Activated naive CD4-positive, alpha-beta T cell treated with anti-CD3 and anti-CD28 coated beads, Interleukin-2, amount 50 U/mL, for 24 hours (primary cell): ENCODE measurements around the gene GRK5.

ENCODE experiments used
- H3K27ac Mint-ChIP-seq: one replicate; pipeline ENCODE4 v1.8.0; 2021; ENCODE audit warnings: mild to moderate bottlenecking, mixed read lengths
- H3K27me3 Mint-ChIP-seq: one replicate; pipeline ENCODE4 v1.8.0; 2021; ENCODE audit warnings: mixed read lengths
- H3K36me3 Mint-ChIP-seq: one replicate; pipeline ENCODE4 v1.8.0; 2021; ENCODE audit warnings: mixed read lengths
- H3K4me1 Mint-ChIP-seq: one replicate; pipeline ENCODE4 v1.8.0; 2021; ENCODE audit warnings: mixed read lengths
- H3K4me3 Mint-ChIP-seq: one replicate; pipeline ENCODE4 v1.8.0; 2021; ENCODE audit warnings: mild to moderate bottlenecking, mixed read lengths
- H3K9me3 Mint-ChIP-seq: one replicate; pipeline ENCODE4 v1.8.0; 2021; ENCODE audit warnings: mixed read lengths

GRK5 gene

DNA sequence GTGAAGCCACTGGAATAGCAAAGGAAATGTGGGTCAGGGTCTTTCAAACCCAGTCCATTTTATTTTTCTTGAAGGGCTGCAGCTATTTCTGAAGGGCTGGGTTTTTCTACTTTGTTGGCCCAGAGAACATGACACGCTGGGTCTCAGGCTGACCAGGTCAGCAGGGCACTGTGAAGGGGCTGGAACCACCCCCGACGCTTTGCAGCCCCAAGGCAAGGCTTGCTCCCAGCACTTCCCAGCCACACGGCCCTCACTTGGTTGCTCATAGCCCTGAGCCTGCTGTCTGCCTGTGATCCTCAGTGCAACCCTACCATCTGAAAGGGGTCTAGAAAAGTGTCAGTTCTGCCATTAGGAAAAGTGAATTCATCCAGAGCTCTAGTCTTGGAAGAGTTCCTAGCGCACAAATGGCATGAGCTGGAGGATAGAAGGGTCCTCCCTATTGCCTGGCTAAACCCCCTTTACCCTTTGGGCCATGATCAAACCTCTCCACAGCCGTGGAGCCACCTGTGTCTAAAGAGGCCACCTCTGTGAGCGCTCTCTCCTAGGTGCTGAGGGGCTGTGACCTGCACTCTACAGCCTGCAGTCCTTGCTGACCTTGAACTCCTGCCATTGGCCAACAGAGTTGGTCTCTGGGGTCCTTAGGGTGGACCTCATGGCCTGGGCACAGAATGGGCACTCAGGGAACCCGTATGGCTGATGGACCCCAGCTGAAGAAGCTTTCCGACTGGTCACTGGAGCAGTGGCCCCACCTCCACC, 203.2 kb downstream of the GRK5 start:
- no peak overlapping the region for H3K4me3 Mint-ChIP-seq

GRCh38 chr10:119412244-119413092, 205.1 kb downstream of the GRK5 start:
- Mint-ChIP-seq H3K36me3 (no peaks in the 10 kb centered on the region), H3K4me1 (no peaks in the 10 kb centered on the region), H3K4me3 (no peak overlapping the region), H3K27me3 (no peaks in the 10 kb centered on the region), H3K9me3 (no peaks in the 10 kb centered on the region), H3K27ac (no peak overlapping the region)

More for the DNA sequence above, 203.2 kb downstream of the GRK5 start:
- H3K27ac Mint-ChIP-seq = no peak overlapping the region
- H3K4me1 Mint-ChIP-seq = no peaks in the 10 kb centered on the region
- H3K27me3 Mint-ChIP-seq = no peaks in the 10 kb centered on the region
- H3K9me3 Mint-ChIP-seq = no peaks in the 10 kb centered on the region
- H3K36me3 Mint-ChIP-seq = no peaks in the 10 kb centered on the region

DNA sequence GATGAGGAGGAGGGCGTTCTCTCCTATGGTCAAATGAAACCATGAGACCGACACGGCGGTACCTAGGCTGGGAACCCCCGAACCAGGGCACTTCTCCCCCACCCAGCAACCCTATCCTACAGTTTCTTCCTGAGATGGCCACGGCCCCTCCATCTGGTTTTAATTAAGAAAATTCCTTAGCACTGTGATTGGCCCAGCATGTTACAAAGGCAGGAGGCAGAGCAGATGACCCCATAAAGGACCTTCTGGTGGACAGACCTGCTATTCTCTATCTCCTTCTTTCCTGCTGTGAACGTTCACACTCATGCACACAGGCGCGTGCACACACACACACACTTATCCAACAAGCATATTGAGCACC, 205.7 kb downstream of the GRK5 start:
- Mint-ChIP-seq H3K36me3 (no peaks in the 10 kb centered on the region), H3K9me3 (no peaks in the 10 kb centered on the region), H3K27ac (no peak overlapping the region), H3K4me3 (no peak overlapping the region), H3K27me3 (no peaks in the 10 kb centered on the region), H3K4me1 (no peaks in the 10 kb centered on the region)

DNA sequence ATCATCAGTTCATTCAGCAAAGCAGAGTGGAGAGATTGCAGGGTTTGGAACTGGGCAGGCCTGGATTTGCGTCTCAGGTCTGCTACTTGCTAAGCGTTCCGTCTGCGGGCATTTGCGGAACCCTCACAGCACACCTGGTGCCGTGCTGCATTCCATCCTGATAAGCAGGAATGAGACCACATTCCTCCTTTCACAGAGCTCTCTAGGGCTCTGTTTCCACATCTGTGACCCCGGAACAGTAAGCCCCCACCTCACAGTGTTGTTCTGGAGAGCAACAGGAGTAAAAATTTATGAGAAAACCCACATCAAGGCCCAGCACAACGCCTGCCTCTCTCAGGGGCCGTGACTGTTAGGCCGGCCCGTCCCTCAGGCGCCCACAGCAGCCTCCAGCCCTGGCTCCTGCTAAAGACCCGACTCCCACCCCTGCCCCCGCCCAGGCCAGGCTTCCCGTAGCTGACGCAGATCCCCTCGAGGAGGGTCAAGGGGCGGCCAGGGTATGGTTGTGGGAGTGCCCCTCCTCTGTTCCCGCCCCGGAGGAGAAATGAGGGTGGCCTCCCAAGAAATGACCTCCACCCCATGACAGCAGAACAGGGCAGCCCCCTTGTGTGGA, 206.2 kb downstream of the GRK5 start:
- Mint-ChIP-seq H3K4me3 (no peak overlapping the region), H3K27me3 (no peaks in the 10 kb centered on the region), H3K4me1 (no peaks in the 10 kb centered on the region), H3K36me3 (no peaks in the 10 kb centered on the region), H3K9me3 (no peaks in the 10 kb centered on the region), H3K27ac (no peak overlapping the region)

GRCh38 chr10:119414081-119414611, 206.8 kb downstream of the GRK5 start:
- Mint-ChIP-seq H3K27me3 (no peaks in the 10 kb centered on the region), H3K4me3 (no peak overlapping the region), H3K36me3 (no peaks in the 10 kb centered on the region), H3K27ac (no peak overlapping the region), H3K4me1 (no peaks in the 10 kb centered on the region), H3K9me3 (no peaks in the 10 kb centered on the region)

GRCh38 chr10:119415121-119415520, 207.8 kb downstream of the GRK5 start:
- no peaks in the 10 kb centered on the region for H3K27me3 Mint-ChIP-seq
- no peaks in the 10 kb centered on the region for H3K36me3 Mint-ChIP-seq
- peak overlapping the region; percentile 31 for H3K27ac Mint-ChIP-seq
- no peaks in the 10 kb centered on the region for H3K9me3 Mint-ChIP-seq
- H3K4me3 Mint-ChIP-seq = no peak overlapping the region
- no peaks in the 10 kb centered on the region for H3K4me1 Mint-ChIP-seq

DNA sequence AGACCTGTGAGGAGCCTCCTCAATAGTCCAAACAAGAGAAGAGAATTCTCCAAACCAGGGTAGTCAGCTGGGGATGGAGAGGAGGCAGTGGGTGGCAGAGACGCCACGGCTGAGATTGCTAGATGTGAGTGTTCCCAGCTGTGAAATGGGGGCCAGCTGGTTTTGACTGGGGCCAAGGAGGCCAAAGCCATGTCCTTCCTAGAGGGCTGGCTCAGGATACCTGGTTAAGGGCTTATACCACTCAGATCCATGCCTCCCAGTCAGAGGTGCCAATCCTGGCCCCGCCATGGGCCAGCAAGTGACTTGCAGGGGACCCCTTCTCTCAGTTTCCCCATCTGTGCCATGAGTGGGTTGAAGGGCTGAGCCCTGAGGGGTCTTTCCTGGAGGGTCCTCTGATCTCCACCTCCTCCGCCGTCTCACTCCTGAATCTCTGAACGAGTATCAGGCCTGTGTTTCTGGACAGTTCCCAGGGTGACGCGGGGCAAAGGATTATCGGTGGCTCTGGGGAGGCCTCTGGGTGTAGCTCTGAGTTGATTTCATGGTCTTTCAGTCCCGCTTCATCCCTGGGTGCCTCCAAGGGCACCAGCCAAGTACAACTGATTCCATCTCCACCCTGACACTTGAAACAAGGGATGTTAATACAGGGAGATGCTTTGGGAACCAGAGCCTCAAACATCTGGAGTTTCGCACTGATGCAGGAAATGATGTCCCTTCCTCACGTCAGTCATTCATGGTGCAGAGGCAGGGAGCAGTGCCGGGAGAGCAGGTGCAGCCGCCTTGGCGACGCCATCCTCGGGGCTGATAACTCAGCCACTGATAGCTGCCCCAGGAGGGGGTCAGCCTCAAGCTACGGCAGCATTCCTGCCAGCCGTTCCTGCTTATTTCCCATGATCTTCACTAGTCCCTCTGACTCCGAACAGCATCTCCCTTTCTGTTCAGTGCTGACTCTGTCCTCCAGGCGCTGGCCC, 208.4 kb downstream of the GRK5 start:
- Mint-ChIP-seq H3K27ac (peak overlapping the region; percentile 41), H3K9me3 (no peaks in the 10 kb centered on the region), H3K4me3 (no peak overlapping the region), H3K27me3 (no peaks in the 10 kb centered on the region), H3K36me3 (no peaks in the 10 kb centered on the region), H3K4me1 (no peaks in the 10 kb centered on the region)

DNA sequence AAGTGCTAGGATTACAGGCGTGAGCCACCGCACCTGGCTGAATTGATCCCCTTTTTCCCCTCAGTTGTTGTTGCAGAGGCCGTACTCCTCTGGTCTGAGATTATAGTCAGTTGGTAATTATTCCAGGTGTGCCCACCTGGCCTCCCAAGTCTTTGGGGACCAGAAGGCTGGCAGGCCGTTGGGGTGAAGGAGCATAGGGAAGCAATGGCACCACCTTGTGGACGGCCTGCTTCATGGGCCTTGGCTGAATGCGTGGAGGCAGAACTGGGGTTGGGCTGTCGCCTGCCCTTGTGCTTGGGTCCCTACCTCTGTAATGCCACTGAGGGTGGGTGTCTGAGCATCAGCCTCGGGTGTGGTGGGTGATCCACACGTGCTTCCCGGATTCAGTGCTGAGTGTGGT, 209.5 kb downstream of the GRK5 start:
- Mint-ChIP-seq H3K27ac (no peak overlapping the region), H3K9me3 (no peaks in the 10 kb centered on the region), H3K4me1 (no peaks in the 10 kb centered on the region), H3K27me3 (no peaks in the 10 kb centered on the region), H3K36me3 (no peaks in the 10 kb centered on the region), H3K4me3 (no peak overlapping the region)

DNA sequence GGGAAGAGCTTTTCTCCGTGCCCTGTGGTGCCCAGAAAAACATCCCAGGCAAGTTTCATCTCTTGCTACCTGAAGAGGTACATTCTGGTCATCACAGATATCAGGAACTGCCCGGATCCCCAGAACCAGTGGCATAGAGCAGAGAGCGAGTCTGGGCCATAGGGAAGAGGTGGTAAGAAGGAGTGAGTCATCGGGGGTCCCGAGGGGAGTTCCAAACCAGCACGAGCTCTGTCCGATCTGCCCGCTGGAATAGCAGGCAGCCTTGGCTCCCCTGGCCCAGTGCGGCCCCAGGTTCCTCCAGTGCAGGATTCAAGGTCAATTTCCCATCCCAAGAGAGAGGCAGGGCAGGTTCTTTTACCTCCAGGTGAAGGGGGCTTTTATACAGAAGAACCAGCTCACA, 210.5 kb downstream of the GRK5 start:
- Mint-ChIP-seq H3K4me3 (no peak overlapping the region), H3K4me1 (no peaks in the 10 kb centered on the region), H3K9me3 (no peaks in the 10 kb centered on the region), H3K27me3 (no peaks in the 10 kb centered on the region), H3K36me3 (no peaks in the 10 kb centered on the region), H3K27ac (no peak overlapping the region)

GRCh38 chr10:119418362-119418761, 211.0 kb downstream of the GRK5 start:
- no peaks in the 10 kb centered on the region for H3K4me1 Mint-ChIP-seq
- no peak overlapping the region for H3K27ac Mint-ChIP-seq
- H3K27me3 Mint-ChIP-seq = no peaks in the 10 kb centered on the region
- H3K36me3 Mint-ChIP-seq = no peaks in the 10 kb centered on the region
- H3K4me3 Mint-ChIP-seq = no peak overlapping the region
- H3K9me3 Mint-ChIP-seq = no peaks in the 10 kb centered on the region

DNA sequence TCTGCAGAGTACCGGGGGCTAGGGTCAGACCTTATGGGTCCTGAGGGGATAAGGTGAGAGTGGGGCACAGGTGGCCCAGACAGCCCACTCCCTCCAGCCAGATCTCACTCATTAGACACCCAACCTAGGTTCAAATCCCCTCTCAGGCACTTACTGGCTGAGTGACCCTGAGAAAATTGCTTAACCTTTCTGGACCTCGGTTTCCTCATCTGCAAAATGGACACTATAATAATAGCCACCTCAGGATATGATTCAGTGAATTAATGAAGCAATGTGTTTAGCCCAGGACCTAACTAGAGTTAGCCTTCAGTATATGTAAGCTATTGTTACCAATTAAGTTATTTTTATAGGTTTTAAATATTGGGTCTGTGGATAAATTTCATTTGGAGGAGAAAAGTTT, 212.6 kb downstream of the GRK5 start:
- no peaks in the 10 kb centered on the region for H3K36me3 Mint-ChIP-seq
- H3K27me3 Mint-ChIP-seq = no peaks in the 10 kb centered on the region
- no peaks in the 10 kb centered on the region for H3K4me1 Mint-ChIP-seq
- H3K9me3 Mint-ChIP-seq = no peaks in the 10 kb centered on the region
- H3K27ac Mint-ChIP-seq = no peak overlapping the region
- no peak overlapping the region for H3K4me3 Mint-ChIP-seq

DNA sequence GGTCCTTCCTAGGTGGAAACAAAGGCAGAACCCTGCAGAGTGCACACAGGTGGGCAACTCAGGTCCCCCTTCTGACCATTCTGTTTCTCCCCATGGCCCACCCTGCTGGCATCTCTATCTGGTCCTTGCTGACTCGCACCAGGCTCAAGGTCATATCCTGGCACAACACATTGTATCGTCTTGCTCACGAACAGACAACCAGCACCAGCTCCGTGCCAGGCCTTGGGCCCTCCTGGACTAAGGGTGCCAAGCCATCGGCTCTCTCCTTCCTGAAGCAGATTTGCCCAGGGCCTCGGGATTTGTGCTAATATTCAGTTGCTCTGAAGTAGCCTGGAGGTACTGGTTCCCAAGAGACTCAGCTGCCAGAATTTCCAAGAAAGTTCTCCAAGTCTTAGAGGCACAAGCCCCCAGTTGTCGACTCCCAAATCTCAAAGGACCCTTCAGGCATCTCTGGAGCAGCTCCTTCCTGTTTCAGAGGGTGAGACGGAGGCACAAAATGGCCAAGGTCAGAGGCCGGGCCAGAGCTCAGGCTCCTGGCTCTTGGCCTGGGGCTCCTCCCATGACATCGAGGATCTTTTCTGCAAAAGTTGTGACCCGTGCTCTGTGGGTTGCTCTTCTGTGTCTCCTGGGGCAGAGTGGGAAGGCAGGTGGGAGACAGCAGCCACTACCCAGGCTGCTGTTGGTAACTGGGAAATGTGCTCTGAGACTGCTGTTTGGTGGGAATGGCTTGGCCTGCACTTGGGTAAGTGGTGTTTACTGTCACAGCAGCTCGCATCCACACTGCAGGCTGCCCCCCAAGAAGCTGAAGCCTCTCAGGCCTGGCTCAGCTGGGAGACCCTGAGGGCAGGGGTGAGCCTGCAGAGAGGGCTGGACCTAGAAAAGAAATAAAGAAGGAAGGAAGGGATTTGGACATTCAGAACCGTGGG, 213.8 kb downstream of the GRK5 start:
- no peaks in the 10 kb centered on the region for H3K4me1 Mint-ChIP-seq
- H3K27me3 Mint-ChIP-seq = no peaks in the 10 kb centered on the region
- no peak overlapping the region for H3K4me3 Mint-ChIP-seq
- peaks cover 4% of the 10 kb centered on the region for H3K36me3 Mint-ChIP-seq
- H3K27ac Mint-ChIP-seq = no peak overlapping the region
- H3K9me3 Mint-ChIP-seq = no peaks in the 10 kb centered on the region

- H3K36me3 Mint-ChIP-seq = peaks cover 4% of the 10 kb centered on the region
- H3K27me3 Mint-ChIP-seq = no peaks in the 10 kb centered on the region
- H3K4me3 Mint-ChIP-seq = no peak overlapping the region
- H3K27ac Mint-ChIP-seq = no peak overlapping the region
- H3K9me3 Mint-ChIP-seq = no peaks in the 10 kb centered on the region
- no peaks in the 10 kb centered on the region for H3K4me1 Mint-ChIP-seq
These were observed 214.7 kb downstream of the GRK5 start for GRCh38 chr10:119421891-119422681.
